Aorta (tissue), 5 donors: Measurements from ENCODE around the gene CDH3. TPM values are rescaled to one million over a fixed set of nuclear protein-coding genes. Genes with fewer than 3 reads are reported as not detected.

Experiments
- ATAC-seq: fragments of 200-7000 bp; cut with Tn5 transposase; one replicate; pipeline ENCODE4 v1.9.1; 2022; ENCODE audit warnings: moderate library complexity; ENCODE audit not compliant: low FRiP score
- DNase-seq, 2 donors: peaks; one replicate each; pipeline ENCODE4 v3.0.0-alpha.2; 2020
- H3K27ac ChIP-seq, 2 donors: one replicate each; pipeline ENCODE4 v1.5.1; 2013; ENCODE audit warnings: low read length in 2 of 2, mild to moderate bottlenecking in 2 of 2, moderate library complexity in 2 of 2, control low read depth in 1 of 2, inconsistent platforms in 1 of 2, low read depth in 1 of 2
- H3K27me3 ChIP-seq, 2 donors: one replicate each; pipeline ENCODE4 v1.6.1; 2013; ENCODE audit warnings: control low read depth in 1 of 2, low read length in 1 of 2, mild to moderate bottlenecking in 1 of 2, moderate library complexity in 1 of 2; ENCODE audit not compliant: insufficient read depth in 2 of 2, control insufficient read depth in 1 of 2
- H3K36me3 ChIP-seq, 2 donors: one replicate each; pipeline ENCODE4 v1.6.1; 2013; ENCODE audit warnings: control low read depth in 1 of 2, low read length in 1 of 2, mild to moderate bottlenecking in 1 of 2; ENCODE audit not compliant: insufficient read depth in 2 of 2, control insufficient read depth in 1 of 2
- H3K4me1 ChIP-seq, 2 donors: one replicate each; pipeline ENCODE4 v1.6.1; 2013; ENCODE audit warnings: low read length in 2 of 2, control low read depth in 1 of 2, mild to moderate bottlenecking in 1 of 2, moderate library complexity in 1 of 2; ENCODE audit not compliant: insufficient read depth in 2 of 2, control insufficient read depth in 1 of 2
- H3K4me3 ChIP-seq, 2 donors: one replicate each; pipeline ENCODE4 v1.5.1; 2013; ENCODE audit warnings: low read length in 2 of 2, control low read depth in 1 of 2, mild to moderate bottlenecking in 1 of 2
- H3K9me3 ChIP-seq: one replicate; pipeline ENCODE4 v1.6.1; 2013; ENCODE audit warnings: mild to moderate bottlenecking, low read length; ENCODE audit not compliant: control insufficient read depth
- WGBS, 2 donors: extraction: QIAGEN DNeasy Blood & Tissue Kit; methylation state at CpG; one replicate each; pipeline ENCODE4 v1.1.7; 2013; 5-methylcytosine and 5-hydroxymethylcytosine counted together
- intact Hi-C, 2 donors: fragments of 100-400 bp; cut with DNase I; formaldehyde crosslinking; loops; one replicate each; pipeline versions ENCODE4 v1.14.2 to v1.15.0; 2022
- polyA plus RNA-seq, 2 donors: library from polyadenylated mRNA; stranded (reverse); fragments of 200-250 nt; gene quantifications; one replicate each; pipeline ENCODE4 v1.2.3, GENCODE V29; 2013
- total RNA-seq, 2 donors: library from RNA; stranded (reverse); fragmentation: NEBNext Ultra II Directional; extraction: Animal tissue kit (Norgen Biotek cat#: 25700); gene quantifications; one replicate each; pipeline ENCODE4 v1.2.1, GENCODE V29; 2021
- donor health status: healthy with polysubstance abuse.
- donor health status: Bipolar disorder and iron deficiency.
- donor health status: DM: no; HTN: no; CAD: no.
- donor health status: DM: no; HTN: no; CAD: no.
- donor health status: DM: yes; HTN: yes; CAD: no.

Gene CDH3
- total and polyA plus RNA-seq, 4 donors = 0.25 to 0.97 (median 0.81) TPM; not detected in 1

GRCh38 chr16:68627951-68628425, 17.1 kb upstream of the CDH3 start:
- ATAC-seq = no peak
- Histone ChIP-seq H3K27me3 (no peaks in the 10 kb centered on the region), H3K4me1 (no peaks in the 10 kb centered on the region), H3K36me3 (no peaks in the 10 kb centered on the region), H3K4me3 (no peak overlapping the region), H3K27ac (no peak overlapping the region), H3K9me3 (no peaks in the 10 kb centered on the region)
- intact Hi-C loops = no loop called here
- 10 to 14% methylated on average over 5 of the region's 5 CpGs for WGBS, 2 donors
- DNase-seq = no peak

DNA sequence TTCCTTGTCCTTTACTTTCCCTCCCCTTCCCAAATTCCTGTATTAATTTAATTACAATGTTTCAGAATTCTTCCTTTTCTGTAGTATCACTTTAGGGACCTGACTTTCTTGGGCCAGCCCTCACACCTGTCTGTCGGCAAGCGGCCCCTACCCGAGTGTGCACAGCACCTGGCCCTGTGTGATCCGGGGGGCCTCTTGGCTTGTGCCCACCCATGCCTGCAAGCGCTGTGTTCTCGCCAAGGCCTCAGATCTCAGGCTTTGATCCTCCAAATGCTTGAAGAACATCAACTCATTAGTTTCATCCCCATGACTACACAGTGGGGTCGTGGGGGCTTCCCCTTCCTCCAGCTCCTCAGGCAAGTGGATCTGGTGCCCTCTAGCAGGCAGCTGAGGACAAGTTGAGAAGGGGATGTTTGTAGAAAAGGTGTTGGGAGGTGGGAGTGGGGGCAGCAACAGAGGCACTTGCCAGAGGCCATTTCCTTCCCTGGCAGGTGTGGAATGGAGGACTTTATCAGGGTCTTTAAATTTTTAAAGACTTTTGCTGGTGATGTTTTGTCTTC, 15.7 kb upstream of the CDH3 start:
- no peak for ATAC-seq
- Histone ChIP-seq H3K36me3 (no peaks in the 10 kb centered on the region), H3K4me1 (no peaks in the 10 kb centered on the region), H3K27me3 (no peaks in the 10 kb centered on the region), H3K9me3 (no peaks in the 10 kb centered on the region), H3K27ac (no peak overlapping the region), H3K4me3 (no peak overlapping the region)
- intact Hi-C loops = no loop called here
- DNase-seq = no peak
- WGBS, 2 donors = 57 to 62% methylated on average over 7 of the region's 7 CpGs

DNA sequence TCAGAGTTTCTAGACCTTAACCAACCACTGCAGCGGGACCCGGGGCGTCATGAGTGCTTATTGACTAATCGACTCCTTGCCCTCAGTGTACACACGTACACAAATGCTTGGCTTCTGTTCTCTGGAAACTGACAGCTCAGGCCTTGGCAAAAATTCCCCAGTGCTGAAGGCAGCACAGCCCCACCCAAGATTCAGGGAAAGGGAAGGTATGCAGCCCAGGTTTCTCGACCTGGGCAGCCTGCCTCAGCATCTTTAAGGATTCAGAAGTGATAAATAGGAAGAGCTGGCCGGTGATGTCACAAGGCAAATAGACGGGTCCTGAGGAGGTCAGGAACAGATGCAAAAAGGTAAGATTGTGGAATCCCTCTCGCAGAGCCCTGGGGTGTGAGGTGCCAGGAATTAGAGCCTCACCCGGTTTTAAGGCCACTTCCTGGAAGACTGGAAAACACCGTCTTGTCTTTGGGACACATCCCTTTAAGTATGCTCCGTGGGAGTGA, 9.0 kb upstream of the CDH3 start:
- DNase-seq (no peak), ATAC-seq (no peak)
- Histone ChIP-seq H3K36me3 (no peaks in the 10 kb centered on the region), H3K4me1 (no peaks in the 10 kb centered on the region), H3K9me3 (no peaks in the 10 kb centered on the region), H3K27me3 (no peaks in the 10 kb centered on the region), H3K27ac (no peak overlapping the region), H3K4me3 (no peak overlapping the region)
- WGBS, 2 donors = 51 to 54% methylated on average over 12 of the region's 12 CpGs
- intact Hi-C loops = no loop called here

GRCh38 chr16:68636818-68637217, 8.3 kb upstream of the CDH3 start:
- no peaks in the 10 kb centered on the region for H3K27me3 ChIP-seq
- H3K36me3 ChIP-seq = no peaks in the 10 kb centered on the region
- H3K9me3 ChIP-seq = no peaks in the 10 kb centered on the region
- H3K4me1 ChIP-seq = no peaks in the 10 kb centered on the region
- no peak for DNase-seq
- H3K27ac ChIP-seq = no peak overlapping the region
- intact Hi-C loops = no loop called here
- H3K4me3 ChIP-seq = no peak overlapping the region
- ATAC-seq = no peak
- WGBS, 2 donors = 65% methylated on average over 1 of the region's 1 CpG

- no peak overlapping the region for H3K4me3 ChIP-seq
- H3K27ac ChIP-seq = no peak overlapping the region
Measured at GRCh38 chr16:68640972-68641371, 4.1 kb upstream of the CDH3 start.

GRCh38 chr16:68642047-68642435, 3.1 kb upstream of the CDH3 start:
- Histone ChIP-seq H3K4me1 (no peaks in the 10 kb centered on the region), H3K4me3 (no peak overlapping the region), H3K9me3 (no peaks in the 10 kb centered on the region), H3K36me3 (no peaks in the 10 kb centered on the region), H3K27ac (no peak overlapping the region), H3K27me3 (peaks cover 0 to 2% of the 10 kb centered on the region in 2 donors)
- ATAC-seq (no peak), DNase-seq (no peak)
- WGBS, 2 donors = 49 to 53% methylated on average over 10 of the region's 10 CpGs
- intact Hi-C loops = no loop called here

More at GRCh38 chr16:68640972-68641371, 4.1 kb upstream of the CDH3 start:
- peaks cover 0 to 2% of the 10 kb centered on the region in 2 donors for H3K27me3 ChIP-seq
- 59 to 71% methylated on average over 3 of the region's 3 CpGs for WGBS, 2 donors
- no peak for DNase-seq
- intact Hi-C loops = no loop called here
- ATAC-seq = no peak
- H3K4me1 ChIP-seq = no peaks in the 10 kb centered on the region
- no peaks in the 10 kb centered on the region for H3K36me3 ChIP-seq
- no peaks in the 10 kb centered on the region for H3K9me3 ChIP-seq

GRCh38 chr16:68642436-68643101, 2.5 kb upstream of the CDH3 start:
- no peak for ATAC-seq
- DNase-seq = no peak
- no peak overlapping the region for H3K27ac ChIP-seq
- no peaks in the 10 kb centered on the region for H3K36me3 ChIP-seq
- no peaks in the 10 kb centered on the region for H3K4me1 ChIP-seq
- 2% methylated on average over 49 to 51 of the region's 51 CpGs for WGBS, 2 donors
- no peak overlapping the region for H3K4me3 ChIP-seq
- H3K9me3 ChIP-seq = no peaks in the 10 kb centered on the region
- peaks cover 0 to 2% of the 10 kb centered on the region in 2 donors for H3K27me3 ChIP-seq
- intact Hi-C loops = no loop called here

DNA sequence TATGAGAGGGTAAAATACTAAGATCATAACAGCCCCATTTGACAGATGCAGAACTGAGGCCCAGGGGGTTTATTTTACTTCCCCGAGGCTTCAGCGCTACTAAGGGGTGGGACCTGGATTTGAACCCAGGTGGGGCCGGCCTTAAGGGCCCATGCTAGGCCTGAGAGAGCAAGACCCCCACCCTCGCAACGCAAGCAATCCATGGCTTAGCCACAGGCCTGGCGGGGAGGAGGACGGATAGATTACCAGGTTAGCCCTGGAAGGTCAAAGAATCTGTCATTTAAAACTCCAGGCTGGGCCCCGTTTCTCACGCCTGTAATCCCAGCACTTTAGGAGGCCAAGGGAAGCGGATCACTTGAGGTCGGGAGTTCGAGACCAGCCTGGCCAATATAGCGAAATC, 1.9 kb upstream of the CDH3 start:
- intact Hi-C loops = no loop called here

GRCh38 chr16:68643847-68644246, 1.3 kb upstream of the CDH3 start:
- DNase-seq (no peak), ATAC-seq (no peak)
- Histone ChIP-seq H3K27me3 (peaks cover 0 to 3% of the 10 kb centered on the region in 2 donors), H3K27ac (no peak overlapping the region), H3K9me3 (no peaks in the 10 kb centered on the region), H3K4me3 (no peak overlapping the region), H3K4me1 (no peaks in the 10 kb centered on the region), H3K36me3 (no peaks in the 10 kb centered on the region)
- WGBS, 2 donors = 18% methylated on average over 10 of the region's 10 CpGs
- intact Hi-C loops = no loop called here

More for the DNA sequence above, 1.9 kb upstream of the CDH3 start:
- peaks cover 0 to 3% of the 10 kb centered on the region in 2 donors for H3K27me3 ChIP-seq
- no peak for DNase-seq
- no peaks in the 10 kb centered on the region for H3K36me3 ChIP-seq
- H3K27ac ChIP-seq = no peak overlapping the region
- 69 to 73% methylated on average over 13 of the region's 13 CpGs for WGBS, 2 donors
- no peaks in the 10 kb centered on the region for H3K4me1 ChIP-seq
- no peaks in the 10 kb centered on the region for H3K9me3 ChIP-seq
- no peak for ATAC-seq
- no peak overlapping the region for H3K4me3 ChIP-seq
